Thoracic aorta (tissue), 2 donors: Measurements from ENCODE around the gene WNT9B. TPM values are rescaled to one million over a fixed set of nuclear protein-coding genes. Genes with fewer than 3 reads are reported as not detected.

Source experiments
- ATAC-seq: fragments of 150-250 bp; one replicate; pipeline ENCODE4 v1.8.0; 2017; ENCODE audit warnings: low read depth; ENCODE audit not compliant: insufficient number of reproducible peaks, low FRiP score
- DNase-seq: peaks from one replicate; pipeline ENCODE4 v3.0.0-alpha.2; 2020; ENCODE audit warnings: low spot score
- H3K27ac ChIP-seq, 2 donors: fragments of 200-600 bp; sonication (generic); 1 replicate in 1 of 2; 2 replicates in 1 of 2; pipeline ENCODE4 v1.5.1; 2016; ENCODE audit warnings: mild to moderate bottlenecking in 2 of 2, moderate library complexity in 2 of 2
- H3K27me3 ChIP-seq: fragments of 200-600 bp; sonication (generic); replicated peaks from 2 replicates; pipeline ENCODE4 v1.6.0; 2016; ENCODE audit warnings: mild to moderate bottlenecking; ENCODE audit not compliant: insufficient read depth
- H3K36me3 ChIP-seq: fragments of 200-600 bp; sonication (generic); one replicate; pipeline ENCODE4 v1.5.1; 2016
- H3K4me1 ChIP-seq, 2 donors: fragments of 200-600 bp; sonication (generic); 1 replicate in 1 of 2; 2 replicates in 1 of 2; pipeline versions ENCODE4 v1.5.1 to v1.6.0; 2016; ENCODE audit warnings: low read depth in 2 of 2, mild to moderate bottlenecking in 1 of 2; ENCODE audit not compliant: control insufficient read depth in 1 of 2
- H3K4me3 ChIP-seq: fragments of 200-600 bp; sonication (generic); 2 replicates; pipeline ENCODE4 v1.5.1; 2016; ENCODE audit warnings: mild to moderate bottlenecking
- H3K9me3 ChIP-seq: fragments of 200-600 bp; sonication (generic); 2 replicates; pipeline ENCODE4 v1.5.1; 2016
- CTCF ChIP-seq: fragments of 200-600 bp; sonication (generic); IDR thresholded peaks from one replicate; pipeline ENCODE4 v1.5.1; 2019; ENCODE audit warnings: antibody characterized with exemption
- total RNA-seq, 2 donors: library from RNA; depleted of rRNA; stranded (reverse); fragments of >200 nt; gene quantifications; one replicate each; pipeline versions ENCODE4 v1.1.0 to v1.2.3, GENCODE V29; 2016

The WNT9B gene
- total RNA-seq, 2 donors from 2014 or later, result 2.2 TPM; not detected in 1

- H3K9me3 ChIP-seq, result no peaks in the 10 kb centered on the region
- no peaks in the 10 kb centered on the region for H3K27me3 ChIP-seq
- H3K4me3 ChIP-seq, result no peak overlapping the region
- no peaks in the 10 kb centered on the region for H3K36me3 ChIP-seq
- ATAC-seq (no peak), DNase-seq (no peak)
- H3K27ac ChIP-seq, result no peak overlapping the region
- no peak for TF ChIP-seq CTCF
- no peaks in the 10 kb centered on the region for H3K4me1 ChIP-seq
Measured at GRCh38 chr17:46881015-46881414, 29.6 kb downstream of the WNT9B start.

- DNase-seq (no peak), ATAC-seq (no peak)
- Histone ChIP-seq H3K4me3 (no peak overlapping the region), H3K4me1 (no peaks in the 10 kb centered on the region), H3K27me3 (no peaks in the 10 kb centered on the region), H3K36me3 (no peaks in the 10 kb centered on the region), H3K27ac (no peak overlapping the region), H3K9me3 (no peaks in the 10 kb centered on the region)
- no peak for TF ChIP-seq CTCF
Measured at GRCh38 chr17:46882666-46883065, 31.3 kb downstream of the WNT9B start.

- H3K9me3 ChIP-seq, result no peaks in the 10 kb centered on the region
- H3K27ac ChIP-seq, result no peak overlapping the region
- no peak for TF ChIP-seq CTCF
- no peaks in the 10 kb centered on the region for H3K4me1 ChIP-seq
- H3K36me3 ChIP-seq, result no peaks in the 10 kb centered on the region
- no peaks in the 10 kb centered on the region for H3K27me3 ChIP-seq
- no peak for ATAC-seq
- DNase-seq, result no peak
- H3K4me3 ChIP-seq, result no peak overlapping the region
Measured at GRCh38 chr17:46883871-46884520, 32.6 kb downstream of the WNT9B start.

- Histone ChIP-seq H3K27me3 (no peaks in the 10 kb centered on the region), H3K4me3 (no peak overlapping the region), H3K27ac (no peak overlapping the region), H3K4me1 (no peaks in the 10 kb centered on the region), H3K9me3 (no peaks in the 10 kb centered on the region), H3K36me3 (no peaks in the 10 kb centered on the region)
- no peak for TF ChIP-seq CTCF
- ATAC-seq, result no peak
- DNase-seq, result no peak
Measured at GRCh38 chr17:46884552-46884951, 33.2 kb downstream of the WNT9B start.

- no peaks in the 10 kb centered on the region for H3K27me3 ChIP-seq
- ATAC-seq (no peak), DNase-seq (no peak)
- H3K4me1 ChIP-seq, result no peaks in the 10 kb centered on the region
- H3K4me3 ChIP-seq, result no peak overlapping the region
- no peak for TF ChIP-seq CTCF
- H3K36me3 ChIP-seq, result no peaks in the 10 kb centered on the region
- H3K27ac ChIP-seq, result no peak overlapping the region
- no peaks in the 10 kb centered on the region for H3K9me3 ChIP-seq
Measured at GRCh38 chr17:46885415-46886309, 34.3 kb downstream of the WNT9B start.
